GM18505 (cell line): ENCODE results near the gene ZNF358.

Source experiments
- ATAC-seq: cut with Tn5 transposase; IDR thresholded peaks from one replicate; pipeline ENCODE4 v1.9.1; 2021; ENCODE audit not compliant: unreplicated experiment
- POLR2A ChIP-seq: IDR thresholded peaks from 4 replicates; pipeline ENCODE4 v1.6.1; 2011; ENCODE audit warnings: borderline replicate concordance; ENCODE audit not compliant: insufficient read depth, insufficient read length; ENCODE audit errors: extremely low read depth

Gene ZNF358

GRCh38 chr19:7478843-7479227 is 37.1 kb upstream of the ZNF358 start:
- no peak for ATAC-seq
- TF ChIP-seq POLR2A = no peak

- no peak for ATAC-seq
- no peak for TF ChIP-seq POLR2A
Observed at GRCh38 chr19:7480222-7480969, 35.5 kb upstream of the ZNF358 start.

GRCh38 chr19:7480970-7481255 is 35.0 kb upstream of the ZNF358 start:
- ATAC-seq = no peak
- TF ChIP-seq POLR2A = no peak

- no peak for ATAC-seq
- no peak for TF ChIP-seq POLR2A
Observed at GRCh38 chr19:7482584-7483439, 33.1 kb upstream of the ZNF358 start.

- no peak for TF ChIP-seq POLR2A
- ATAC-seq = no peak
Observed at GRCh38 chr19:7483720-7484201, 32.1 kb upstream of the ZNF358 start.

- TF ChIP-seq POLR2A = no peak
- no peak for ATAC-seq
Observed at GRCh38 chr19:7486923-7487322, 29.0 kb upstream of the ZNF358 start.

GRCh38 chr19:7488736-7489353 is 27.1 kb upstream of the ZNF358 start, which contains the start of gene PEX11G:
Gene PEX11G (minus strand): TSS chr19:7489035. CDS start chr19:7489010, 25 bp downstream.
- peak; percentile 70 for TF ChIP-seq POLR2A
- peak; percentile 74 for ATAC-seq

GRCh38 chr19:7489609-7490044 is 26.3 kb upstream of the ZNF358 start:
- ATAC-seq = no peak

GRCh38 chr19:7492142-7492541 is 23.8 kb upstream of the ZNF358 start:
- TF ChIP-seq POLR2A = no peak
- ATAC-seq = no peak

More at GRCh38 chr19:7489609-7490044, 26.3 kb upstream of the ZNF358 start:
- TF ChIP-seq POLR2A = no peak

- TF ChIP-seq POLR2A = no peak
- ATAC-seq = no peak
Observed at GRCh38 chr19:7492558-7492957, 23.3 kb upstream of the ZNF358 start.

GRCh38 chr19:7494416-7495098 is 21.3 kb upstream of the ZNF358 start:
- no peak for TF ChIP-seq POLR2A
- no peak for ATAC-seq

GRCh38 chr19:7497292-7497691 is 18.6 kb upstream of the ZNF358 start:
- no peak for ATAC-seq
- no peak for TF ChIP-seq POLR2A

GRCh38 chr19:7500811-7501450 is 15.0 kb upstream of the ZNF358 start:
- no peak for TF ChIP-seq POLR2A
- no peak for ATAC-seq

- no peak for TF ChIP-seq POLR2A
- ATAC-seq = no peak
Observed at GRCh38 chr19:7502552-7502951, 13.4 kb upstream of the ZNF358 start.
